ENCODE results near the gene IFTAP.

DNA sequence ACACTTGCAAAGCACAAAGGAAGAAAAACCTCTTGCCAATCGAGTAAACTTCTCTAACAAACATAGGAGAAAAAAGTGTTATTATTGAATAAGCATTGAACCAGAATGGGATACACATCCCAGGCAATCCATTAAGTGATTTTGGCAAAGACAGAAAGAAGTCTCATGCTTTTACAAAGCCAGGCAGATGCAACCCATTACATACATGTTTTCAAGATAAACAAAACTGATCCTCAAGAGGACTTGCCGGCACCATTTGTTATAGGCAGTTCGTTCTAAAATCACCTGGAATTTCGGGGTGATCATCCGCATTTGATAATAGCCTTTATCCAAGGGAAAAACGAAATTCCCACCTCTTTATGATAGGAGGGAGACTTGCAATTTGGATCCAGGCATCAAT lies 101.3 kb downstream of the IFTAP start:
- TF ChIP-seq, protein P1, sequence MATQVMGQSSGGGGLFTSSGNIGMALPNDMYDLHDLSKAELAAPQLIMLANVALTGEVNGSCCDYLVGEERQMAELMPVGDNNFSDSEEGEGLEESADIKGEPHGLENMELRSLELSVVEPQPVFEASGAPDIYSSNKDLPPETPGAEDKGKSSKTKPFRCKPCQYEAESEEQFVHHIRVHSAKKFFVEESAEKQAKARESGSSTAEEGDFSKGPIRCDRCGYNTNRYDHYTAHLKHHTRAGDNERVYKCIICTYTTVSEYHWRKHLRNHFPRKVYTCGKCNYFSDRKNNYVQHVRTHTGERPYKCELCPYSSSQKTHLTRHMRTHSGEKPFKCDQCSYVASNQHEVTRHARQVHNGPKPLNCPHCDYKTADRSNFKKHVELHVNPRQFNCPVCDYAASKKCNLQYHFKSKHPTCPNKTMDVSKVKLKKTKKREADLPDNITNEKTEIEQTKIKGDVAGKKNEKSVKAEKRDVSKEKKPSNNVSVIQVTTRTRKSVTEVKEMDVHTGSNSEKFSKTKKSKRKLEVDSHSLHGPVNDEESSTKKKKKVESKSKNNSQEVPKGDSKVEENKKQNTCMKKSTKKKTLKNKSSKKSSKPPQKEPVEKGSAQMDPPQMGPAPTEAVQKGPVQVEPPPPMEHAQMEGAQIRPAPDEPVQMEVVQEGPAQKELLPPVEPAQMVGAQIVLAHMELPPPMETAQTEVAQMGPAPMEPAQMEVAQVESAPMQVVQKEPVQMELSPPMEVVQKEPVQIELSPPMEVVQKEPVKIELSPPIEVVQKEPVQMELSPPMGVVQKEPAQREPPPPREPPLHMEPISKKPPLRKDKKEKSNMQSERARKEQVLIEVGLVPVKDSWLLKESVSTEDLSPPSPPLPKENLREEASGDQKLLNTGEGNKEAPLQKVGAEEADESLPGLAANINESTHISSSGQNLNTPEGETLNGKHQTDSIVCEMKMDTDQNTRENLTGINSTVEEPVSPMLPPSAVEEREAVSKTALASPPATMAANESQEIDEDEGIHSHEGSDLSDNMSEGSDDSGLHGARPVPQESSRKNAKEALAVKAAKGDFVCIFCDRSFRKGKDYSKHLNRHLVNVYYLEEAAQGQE (IDR thresholded peaks at IDR 0.05; ENCODE audit: low read depth, low read length) = no peak
- TF ChIP-seq POLR2AphosphoS5 (IDR thresholded peaks at IDR 0.05; ENCODE audit: low read depth, low read length) = no peak

All from SK-N-SH (cell line).